Measurements from ENCODE around the gene PBX4.

- TF ChIP-seq, protein P1, sequence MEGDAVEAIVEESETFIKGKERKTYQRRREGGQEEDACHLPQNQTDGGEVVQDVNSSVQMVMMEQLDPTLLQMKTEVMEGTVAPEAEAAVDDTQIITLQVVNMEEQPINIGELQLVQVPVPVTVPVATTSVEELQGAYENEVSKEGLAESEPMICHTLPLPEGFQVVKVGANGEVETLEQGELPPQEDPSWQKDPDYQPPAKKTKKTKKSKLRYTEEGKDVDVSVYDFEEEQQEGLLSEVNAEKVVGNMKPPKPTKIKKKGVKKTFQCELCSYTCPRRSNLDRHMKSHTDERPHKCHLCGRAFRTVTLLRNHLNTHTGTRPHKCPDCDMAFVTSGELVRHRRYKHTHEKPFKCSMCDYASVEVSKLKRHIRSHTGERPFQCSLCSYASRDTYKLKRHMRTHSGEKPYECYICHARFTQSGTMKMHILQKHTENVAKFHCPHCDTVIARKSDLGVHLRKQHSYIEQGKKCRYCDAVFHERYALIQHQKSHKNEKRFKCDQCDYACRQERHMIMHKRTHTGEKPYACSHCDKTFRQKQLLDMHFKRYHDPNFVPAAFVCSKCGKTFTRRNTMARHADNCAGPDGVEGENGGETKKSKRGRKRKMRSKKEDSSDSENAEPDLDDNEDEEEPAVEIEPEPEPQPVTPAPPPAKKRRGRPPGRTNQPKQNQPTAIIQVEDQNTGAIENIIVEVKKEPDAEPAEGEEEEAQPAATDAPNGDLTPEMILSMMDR (IDR thresholded peaks at IDR 0.05), result no peak
- no peak for TF ChIP-seq TCF7L2 (IDR thresholded peaks at IDR 0.05; ENCODE audit: low read depth, low read length)
- no peak for TF ChIP-seq POLR2AphosphoS5 (IDR thresholded peaks at IDR 0.05; ENCODE audit: low read depth, low read length)
These were observed 20.6 kb downstream of the PBX4 start for GRCh38 chr19:19597809-19598306.

Data from Panc1 (cell line).